Trophoblast cell (in vitro differentiated cells and primary cell): ENCODE data around the gene NTMT2.

ENCODE experiments used
- DNase-seq, 2 donors: peaks; one replicate each; pipeline ENCODE4 v3.0.0-alpha.2; 2016
- H2AFZ ChIP-seq: 2 replicates; pipeline ENCODE4 v1.6.1; 2013; ENCODE audit warnings: low read length, moderate library complexity, mild to moderate bottlenecking; ENCODE audit not compliant: insufficient read depth, poor library complexity
- H2AK5ac ChIP-seq: 2 replicates; pipeline ENCODE4 v1.6.1; 2013; ENCODE audit warnings: mild to moderate bottlenecking, low read length
- H2BK120ac ChIP-seq: 2 replicates; pipeline ENCODE4 v1.6.1; 2013; ENCODE audit warnings: low read length, mild to moderate bottlenecking, moderate library complexity; ENCODE audit not compliant: insufficient read depth, poor library complexity
- H2BK12ac ChIP-seq: 2 replicates; pipeline ENCODE4 v1.6.1; 2013; ENCODE audit warnings: mild to moderate bottlenecking, low read length, moderate library complexity
- H2BK5ac ChIP-seq: 2 replicates; pipeline ENCODE4 v1.6.1; 2013; ENCODE audit warnings: low read length, low read depth, moderate library complexity, mild to moderate bottlenecking; ENCODE audit not compliant: poor library complexity
- H3K14ac ChIP-seq: 2 replicates; pipeline ENCODE4 v1.6.1; 2013; ENCODE audit warnings: mild to moderate bottlenecking, low read length
- H3K18ac ChIP-seq: 2 replicates; pipeline ENCODE4 v1.6.1; 2013; ENCODE audit warnings: mild to moderate bottlenecking, low read length
- H3K23ac ChIP-seq: 2 replicates; pipeline ENCODE4 v1.6.1; 2013; ENCODE audit warnings: low read length
- H3K27ac ChIP-seq: 2 replicates; pipeline ENCODE4 v1.5.1; 2013; ENCODE audit warnings: low read depth, mild to moderate bottlenecking, inconsistent platforms, low read length, moderate library complexity
- H3K27me3 ChIP-seq: 2 replicates; pipeline ENCODE4 v1.6.1; 2013; ENCODE audit warnings: inconsistent platforms, mild to moderate bottlenecking, low read length, moderate library complexity; ENCODE audit not compliant: insufficient read depth
- H3K36me3 ChIP-seq, 2 experiments: 1 replicate in 1 of 2; 2 replicates in 1 of 2; pipeline ENCODE4 v1.6.1; 2013; ENCODE audit warnings: low read length in 2 of 2, mild to moderate bottlenecking in 2 of 2, moderate library complexity in 1 of 2; ENCODE audit not compliant: insufficient read depth in 2 of 2, control insufficient read depth in 1 of 2
- H3K4ac ChIP-seq: 2 replicates; pipeline ENCODE4 v1.6.1; 2013; ENCODE audit warnings: low read depth, mild to moderate bottlenecking, low read length, moderate library complexity
- H3K4me1 ChIP-seq, 2 experiments: 1 replicate in 1 of 2; 2 replicates in 1 of 2; pipeline ENCODE4 v1.6.1; 2013; ENCODE audit warnings: low read length in 2 of 2, mild to moderate bottlenecking in 2 of 2, moderate library complexity in 1 of 2; ENCODE audit not compliant: insufficient read depth in 2 of 2, control insufficient read depth in 1 of 2
- H3K4me2 ChIP-seq: 2 replicates; pipeline ENCODE4 v1.6.1; 2013; ENCODE audit warnings: inconsistent platforms, mild to moderate bottlenecking, low read length, moderate library complexity
- H3K4me3 ChIP-seq: 2 replicates; pipeline ENCODE4 v1.5.1; 2013; ENCODE audit warnings: mild to moderate bottlenecking, low read depth, low read length, inconsistent platforms
- H3K79me1 ChIP-seq: one replicate; pipeline ENCODE4 v1.6.1; 2013; ENCODE audit warnings: low read length
- H3K79me2 ChIP-seq: 2 replicates; pipeline ENCODE4 v1.6.1; 2013; ENCODE audit warnings: low read length, mild to moderate bottlenecking; ENCODE audit not compliant: control insufficient read depth, insufficient read depth, poor library complexity
- H3K9ac ChIP-seq: 2 replicates; pipeline ENCODE4 v1.6.1; 2013; ENCODE audit warnings: mild to moderate bottlenecking, low read length
- H3K9me3 ChIP-seq: 2 replicates; pipeline ENCODE4 v1.6.1; 2013; ENCODE audit warnings: low read depth, mild to moderate bottlenecking, control low read depth, inconsistent platforms, low read length; ENCODE audit not compliant: insufficient read depth
- H4K12ac ChIP-seq: 2 replicates; pipeline ENCODE4 v1.6.1; 2013; ENCODE audit warnings: low read depth, mild to moderate bottlenecking, low read length, moderate library complexity
- H4K8ac ChIP-seq: 2 replicates; pipeline ENCODE4 v1.6.1; 2013; ENCODE audit warnings: low read depth, mild to moderate bottlenecking, low read length, moderate library complexity
- H4K91ac ChIP-seq: one replicate; pipeline ENCODE4 v1.6.1; 2013; ENCODE audit warnings: low read depth, mild to moderate bottlenecking, low read length, moderate library complexity
- WGBS: extraction: QIAGEN DNeasy Blood & Tissue Kit; methylation state at CpG from one replicate; pipeline ENCODE4 v1.1.7; 2013; ENCODE audit warnings: missing lambda C conversion rate; ENCODE audit not compliant: insufficient read length, insufficient coverage; ENCODE audit errors: extremely low coverage; 5-methylcytosine and 5-hydroxymethylcytosine counted together

NTMT2 gene

DNA sequence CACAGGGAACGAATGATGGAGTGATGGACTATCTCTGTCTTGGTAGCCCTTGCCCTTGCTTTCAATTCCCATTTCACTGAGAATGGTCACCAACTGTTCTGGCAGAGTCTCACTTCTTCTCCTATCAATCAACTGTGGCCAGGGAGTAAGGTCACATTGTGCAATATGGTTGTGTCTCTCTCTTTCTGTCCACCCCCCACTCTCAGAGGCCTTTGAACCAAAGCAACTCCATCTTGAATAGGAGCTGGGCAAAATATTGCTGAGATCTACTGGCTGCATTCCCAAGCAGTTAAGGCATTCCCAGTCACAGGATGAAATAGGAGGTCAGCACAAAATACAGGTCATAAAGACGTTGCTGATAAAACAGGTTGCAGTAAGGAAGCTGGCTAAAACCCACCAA lies 36.7 kb downstream of the NTMT2 start:
- DNase-seq = no peak
- Histone ChIP-seq H2AFZ (no peak overlapping the region), H3K4me3 (no peak overlapping the region), H3K4ac (no peak overlapping the region), H3K14ac (no peak overlapping the region), H3K23ac (no peak overlapping the region), H2BK5ac (no peak overlapping the region), H3K18ac (no peak overlapping the region), H3K27me3 (no peaks in the 10 kb centered on the region), H3K9me3 (no peaks in the 10 kb centered on the region), H4K91ac (no peak overlapping the region), H4K12ac (no peak overlapping the region), H3K4me2 (no peak overlapping the region), H2AK5ac (no peak overlapping the region), H4K8ac (no peak overlapping the region), H3K36me3 (no peaks in the 10 kb centered on the region), H3K27ac (no peak overlapping the region), H3K4me1 (no peaks in the 10 kb centered on the region), H3K9ac (no peak overlapping the region), H3K79me1 (no peaks in the 10 kb centered on the region), H2BK120ac (no peak overlapping the region), H3K79me2 (no peaks in the 10 kb centered on the region), H2BK12ac (no peak overlapping the region)
- WGBS = no CpG with 5 or more reads among the region's 2 CpGs

DNA sequence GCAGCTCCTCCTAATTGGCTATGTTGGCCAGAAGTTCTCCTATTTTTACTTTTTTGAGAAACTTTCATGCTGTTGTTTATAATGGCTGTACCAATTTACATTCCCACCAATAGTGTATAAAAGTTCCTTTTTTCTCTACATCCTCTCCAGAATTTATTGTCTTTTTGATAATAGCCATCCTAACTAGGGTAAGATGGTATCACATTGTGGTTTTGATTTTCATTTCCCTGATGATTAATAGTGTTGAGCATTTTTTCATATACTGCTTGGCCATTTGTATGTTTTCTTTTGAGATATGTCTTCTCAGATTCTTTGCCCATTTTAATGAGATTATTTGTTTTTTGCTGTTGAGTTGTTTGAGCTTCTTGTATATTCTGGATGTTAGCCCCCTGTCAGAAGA lies 46.8 kb downstream of the NTMT2 start:
- Histone ChIP-seq H3K4ac (no peak overlapping the region), H3K27me3 (no peaks in the 10 kb centered on the region), H3K9ac (no peak overlapping the region), H2BK12ac (no peak overlapping the region), H3K9me3 (no peaks in the 10 kb centered on the region), H3K27ac (no peak overlapping the region), H4K12ac (no peak overlapping the region), H3K23ac (no peak overlapping the region), H3K4me1 (peaks cover 0 to 5% of the 10 kb centered on the region in 2 experiments), H3K79me1 (peaks cover 4% of the 10 kb centered on the region), H3K36me3 (no peaks in the 10 kb centered on the region), H3K4me2 (no peak overlapping the region), H2BK120ac (no peak overlapping the region), H2AK5ac (no peak overlapping the region), H4K91ac (no peak overlapping the region), H3K14ac (no peak overlapping the region), H2BK5ac (no peak overlapping the region), H3K79me2 (peaks cover 1% of the 10 kb centered on the region), H2AFZ (no peak overlapping the region), H3K4me3 (no peak overlapping the region), H4K8ac (no peak overlapping the region), H3K18ac (no peak overlapping the region)
- no peak for DNase-seq

DNA sequence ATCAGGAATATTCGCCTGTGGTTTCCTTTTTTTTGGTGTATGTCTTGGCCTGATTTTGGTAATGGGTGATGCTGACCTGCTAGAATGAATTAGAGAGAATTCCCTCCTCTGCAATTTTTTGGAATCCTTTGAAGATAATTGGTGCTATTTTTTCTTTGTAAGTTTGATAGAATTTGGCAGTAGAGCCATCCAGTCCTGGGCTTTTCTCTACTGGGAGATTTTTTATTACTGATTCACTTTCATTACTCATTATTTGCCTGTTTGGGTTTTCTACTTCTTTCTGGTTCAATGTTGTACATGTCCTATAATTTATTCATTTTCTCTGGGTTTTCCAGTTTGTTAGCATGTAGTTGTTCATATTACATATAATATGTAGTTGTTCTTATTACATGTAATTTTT lies 48.7 kb downstream of the NTMT2 start:
- H2BK5ac ChIP-seq = no peak overlapping the region
- no peak overlapping the region for H2AFZ ChIP-seq
- H3K4me1 ChIP-seq = peaks cover 3 to 8% of the 10 kb centered on the region in 2 experiments
- no peaks in the 10 kb centered on the region for H3K36me3 ChIP-seq
- no peak overlapping the region for H2BK12ac ChIP-seq
- peaks cover 9% of the 10 kb centered on the region for H3K79me1 ChIP-seq
- no peak overlapping the region for H3K14ac ChIP-seq
- H3K4ac ChIP-seq = no peak overlapping the region
- H2AK5ac ChIP-seq = no peak overlapping the region
- H4K12ac ChIP-seq = no peak overlapping the region
- no peak overlapping the region for H3K23ac ChIP-seq
- no peak overlapping the region for H3K18ac ChIP-seq
- H3K27ac ChIP-seq = no peak overlapping the region
- no peaks in the 10 kb centered on the region for H3K9me3 ChIP-seq
- no peak overlapping the region for H3K9ac ChIP-seq
- no peak overlapping the region for H2BK120ac ChIP-seq
- no CpG with 5 or more reads among the region's 1 CpG for WGBS
- DNase-seq = no peak
- no peak overlapping the region for H4K91ac ChIP-seq
- no peak overlapping the region for H3K4me3 ChIP-seq
- H4K8ac ChIP-seq = no peak overlapping the region
- no peaks in the 10 kb centered on the region for H3K27me3 ChIP-seq
- peaks cover 1% of the 10 kb centered on the region for H3K79me2 ChIP-seq
- H3K4me2 ChIP-seq = no peak overlapping the region

GRCh38 chr1:170196490-170197236 lies 50.9 kb downstream of the NTMT2 start:
- Histone ChIP-seq H3K79me1 (peaks cover 10% of the 10 kb centered on the region), H2AFZ (no peak overlapping the region), H3K23ac (no peak overlapping the region), H2BK12ac (no peak overlapping the region), H3K4me1 (peaks cover 3 to 9% of the 10 kb centered on the region in 2 experiments), H3K27ac (peak overlapping the region; percentile 94), H3K36me3 (no peaks in the 10 kb centered on the region), H3K18ac (no peak overlapping the region), H3K79me2 (peaks cover 1% of the 10 kb centered on the region), H4K12ac (no peak overlapping the region), H2BK5ac (peak overlapping the region; percentile 65), H3K14ac (no peak overlapping the region), H2AK5ac (no peak overlapping the region), H3K4me2 (no peak overlapping the region), H3K27me3 (no peaks in the 10 kb centered on the region), H2BK120ac (peak overlapping the region; percentile 27), H4K91ac (no peak overlapping the region), H4K8ac (no peak overlapping the region), H3K4ac (no peak overlapping the region), H3K9ac (no peak overlapping the region), H3K4me3 (no peak overlapping the region), H3K9me3 (no peaks in the 10 kb centered on the region)
- no peak for DNase-seq
- no CpG with 5 or more reads among the region's 2 CpGs for WGBS
